ENCODE results near the gene TRIM39. TPM values are rescaled to one million over a fixed set of nuclear protein-coding genes. Genes with fewer than 3 reads are reported as not detected.

Gene TRIM39
- total and polyA plus RNA-seq, 2 of the 13 experiments (the other 11 are each of a cell fraction or from before 2014, with no cell fraction given): 7.7 to 14.6 TPM

DNA sequence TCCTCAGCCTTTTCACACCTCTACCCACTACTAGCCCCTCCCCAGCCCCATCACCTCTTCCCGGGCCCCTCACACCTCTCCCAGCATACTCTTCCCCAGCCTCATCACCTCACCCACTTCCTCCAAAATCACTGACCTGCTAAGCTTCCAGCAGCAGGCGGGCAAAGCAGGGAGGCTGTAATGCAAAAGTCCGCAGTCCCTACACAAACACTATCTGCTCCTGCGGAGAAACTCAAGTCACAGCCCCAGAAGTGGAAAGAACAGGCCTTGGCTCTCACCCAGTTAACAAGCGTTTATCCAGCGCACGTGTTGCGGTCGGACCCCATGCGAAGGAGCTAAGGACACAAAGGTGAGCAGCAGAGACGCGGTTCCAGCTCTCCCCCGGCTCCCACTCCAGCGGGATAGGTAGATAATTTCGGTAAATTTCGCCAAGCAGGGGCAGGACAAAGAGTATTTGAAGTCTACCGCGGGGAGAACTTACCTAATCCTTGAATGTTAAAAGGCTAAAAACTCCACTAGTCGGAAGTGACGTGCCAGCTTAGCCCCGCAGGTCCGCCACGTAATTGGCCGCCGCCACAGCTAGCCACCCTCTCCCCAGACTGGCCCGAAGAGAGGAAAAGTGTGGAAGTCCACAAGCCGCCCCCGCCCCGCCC is 728 bp upstream of the TRIM39 start (continued):
- peak; percentile 74 for TF ChIP-seq ATF7-NPFF (CRISPR knock-in tag; IDR thresholded peaks at IDR 0.05; ENCODE audit: low read depth)
- no peak for TF ChIP-seq HNRNPLL (IDR thresholded peaks at IDR 0.05; ENCODE audit: low read depth, low read length, poor library complexity, severe bottlenecking)
- TF ChIP-seq, protein P1, sequence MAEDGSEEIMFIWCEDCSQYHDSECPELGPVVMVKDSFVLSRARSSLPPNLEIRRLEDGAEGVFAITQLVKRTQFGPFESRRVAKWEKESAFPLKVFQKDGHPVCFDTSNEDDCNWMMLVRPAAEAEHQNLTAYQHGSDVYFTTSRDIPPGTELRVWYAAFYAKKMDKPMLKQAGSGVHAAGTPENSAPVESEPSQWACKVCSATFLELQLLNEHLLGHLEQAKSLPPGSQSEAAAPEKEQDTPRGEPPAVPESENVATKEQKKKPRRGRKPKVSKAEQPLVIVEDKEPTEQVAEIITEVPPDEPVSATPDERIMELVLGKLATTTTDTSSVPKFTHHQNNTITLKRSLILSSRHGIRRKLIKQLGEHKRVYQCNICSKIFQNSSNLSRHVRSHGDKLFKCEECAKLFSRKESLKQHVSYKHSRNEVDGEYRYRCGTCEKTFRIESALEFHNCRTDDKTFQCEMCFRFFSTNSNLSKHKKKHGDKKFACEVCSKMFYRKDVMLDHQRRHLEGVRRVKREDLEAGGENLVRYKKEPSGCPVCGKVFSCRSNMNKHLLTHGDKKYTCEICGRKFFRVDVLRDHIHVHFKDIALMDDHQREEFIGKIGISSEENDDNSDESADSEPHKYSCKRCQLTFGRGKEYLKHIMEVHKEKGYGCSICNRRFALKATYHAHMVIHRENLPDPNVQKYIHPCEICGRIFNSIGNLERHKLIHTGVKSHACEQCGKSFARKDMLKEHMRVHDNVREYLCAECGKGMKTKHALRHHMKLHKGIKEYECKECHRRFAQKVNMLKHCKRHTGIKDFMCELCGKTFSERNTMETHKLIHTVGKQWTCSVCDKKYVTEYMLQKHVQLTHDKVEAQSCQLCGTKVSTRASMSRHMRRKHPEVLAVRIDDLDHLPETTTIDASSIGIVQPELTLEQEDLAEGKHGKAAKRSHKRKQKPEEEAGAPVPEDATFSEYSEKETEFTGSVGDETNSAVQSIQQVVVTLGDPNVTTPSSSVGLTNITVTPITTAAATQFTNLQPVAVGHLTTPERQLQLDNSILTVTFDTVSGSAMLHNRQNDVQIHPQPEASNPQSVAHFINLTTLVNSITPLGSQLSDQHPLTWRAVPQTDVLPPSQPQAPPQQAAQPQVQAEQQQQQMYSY (CRISPR knock-in tag; IDR thresholded peaks at IDR 0.05): no peak
- TF ChIP-seq, protein P2, sequence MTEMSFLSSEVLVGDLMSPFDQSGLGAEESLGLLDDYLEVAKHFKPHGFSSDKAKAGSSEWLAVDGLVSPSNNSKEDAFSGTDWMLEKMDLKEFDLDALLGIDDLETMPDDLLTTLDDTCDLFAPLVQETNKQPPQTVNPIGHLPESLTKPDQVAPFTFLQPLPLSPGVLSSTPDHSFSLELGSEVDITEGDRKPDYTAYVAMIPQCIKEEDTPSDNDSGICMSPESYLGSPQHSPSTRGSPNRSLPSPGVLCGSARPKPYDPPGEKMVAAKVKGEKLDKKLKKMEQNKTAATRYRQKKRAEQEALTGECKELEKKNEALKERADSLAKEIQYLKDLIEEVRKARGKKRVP (CRISPR knock-in tag; IDR thresholded peaks at IDR 0.05): 0 out of 4 replicates have a peak, but pooled peaks of 1 of the 2 experiments have one; percentile 18
- TF ChIP-seq NCOA1 (CRISPR knock-in tag; IDR thresholded peaks at IDR 0.05): 0 out of 2 replicates have a peak, but pooled peaks have one; percentile 64
- TF ChIP-seq, protein P3, sequence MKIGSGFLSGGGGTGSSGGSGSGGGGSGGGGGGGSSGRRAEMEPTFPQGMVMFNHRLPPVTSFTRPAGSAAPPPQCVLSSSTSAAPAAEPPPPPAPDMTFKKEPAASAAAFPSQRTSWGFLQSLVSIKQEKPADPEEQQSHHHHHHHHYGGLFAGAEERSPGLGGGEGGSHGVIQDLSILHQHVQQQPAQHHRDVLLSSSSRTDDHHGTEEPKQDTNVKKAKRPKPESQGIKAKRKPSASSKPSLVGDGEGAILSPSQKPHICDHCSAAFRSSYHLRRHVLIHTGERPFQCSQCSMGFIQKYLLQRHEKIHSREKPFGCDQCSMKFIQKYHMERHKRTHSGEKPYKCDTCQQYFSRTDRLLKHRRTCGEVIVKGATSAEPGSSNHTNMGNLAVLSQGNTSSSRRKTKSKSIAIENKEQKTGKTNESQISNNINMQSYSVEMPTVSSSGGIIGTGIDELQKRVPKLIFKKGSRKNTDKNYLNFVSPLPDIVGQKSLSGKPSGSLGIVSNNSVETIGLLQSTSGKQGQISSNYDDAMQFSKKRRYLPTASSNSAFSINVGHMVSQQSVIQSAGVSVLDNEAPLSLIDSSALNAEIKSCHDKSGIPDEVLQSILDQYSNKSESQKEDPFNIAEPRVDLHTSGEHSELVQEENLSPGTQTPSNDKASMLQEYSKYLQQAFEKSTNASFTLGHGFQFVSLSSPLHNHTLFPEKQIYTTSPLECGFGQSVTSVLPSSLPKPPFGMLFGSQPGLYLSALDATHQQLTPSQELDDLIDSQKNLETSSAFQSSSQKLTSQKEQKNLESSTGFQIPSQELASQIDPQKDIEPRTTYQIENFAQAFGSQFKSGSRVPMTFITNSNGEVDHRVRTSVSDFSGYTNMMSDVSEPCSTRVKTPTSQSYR (CRISPR knock-in tag; IDR thresholded peaks at IDR 0.05; ENCODE audit: borderline replicate concordance): no peak
- no peak for TF ChIP-seq ZNF75D (CRISPR knock-in tag; IDR thresholded peaks at IDR 0.05; ENCODE audit: borderline replicate concordance)
- 0 out of 2 replicates have a peak, but pooled peaks have one; percentile 19 for TF ChIP-seq ARNTL (CRISPR knock-in tag; IDR thresholded peaks at IDR 0.05)
- TF ChIP-seq ZNF737 (CRISPR knock-in tag; IDR thresholded peaks at IDR 0.05; ENCODE audit: borderline replicate concordance): no peak
- TF ChIP-seq, protein P4, sequence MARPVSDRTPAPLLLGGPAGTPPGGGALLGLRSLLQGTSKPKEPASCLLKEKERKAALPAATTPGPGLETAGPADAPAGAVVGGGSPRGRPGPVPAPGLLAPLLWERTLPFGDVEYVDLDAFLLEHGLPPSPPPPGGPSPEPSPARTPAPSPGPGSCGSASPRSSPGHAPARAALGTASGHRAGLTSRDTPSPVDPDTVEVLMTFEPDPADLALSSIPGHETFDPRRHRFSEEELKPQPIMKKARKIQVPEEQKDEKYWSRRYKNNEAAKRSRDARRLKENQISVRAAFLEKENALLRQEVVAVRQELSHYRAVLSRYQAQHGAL (CRISPR knock-in tag; IDR thresholded peaks at IDR 0.05; ENCODE audit: not compliant biosample characterization): no peak
- TF ChIP-seq NFRKB (IDR thresholded peaks at IDR 0.05): no peak
- TF ChIP-seq ZNF549 (CRISPR knock-in tag; IDR thresholded peaks at IDR 0.05): no peak
- TF ChIP-seq, protein P5, sequence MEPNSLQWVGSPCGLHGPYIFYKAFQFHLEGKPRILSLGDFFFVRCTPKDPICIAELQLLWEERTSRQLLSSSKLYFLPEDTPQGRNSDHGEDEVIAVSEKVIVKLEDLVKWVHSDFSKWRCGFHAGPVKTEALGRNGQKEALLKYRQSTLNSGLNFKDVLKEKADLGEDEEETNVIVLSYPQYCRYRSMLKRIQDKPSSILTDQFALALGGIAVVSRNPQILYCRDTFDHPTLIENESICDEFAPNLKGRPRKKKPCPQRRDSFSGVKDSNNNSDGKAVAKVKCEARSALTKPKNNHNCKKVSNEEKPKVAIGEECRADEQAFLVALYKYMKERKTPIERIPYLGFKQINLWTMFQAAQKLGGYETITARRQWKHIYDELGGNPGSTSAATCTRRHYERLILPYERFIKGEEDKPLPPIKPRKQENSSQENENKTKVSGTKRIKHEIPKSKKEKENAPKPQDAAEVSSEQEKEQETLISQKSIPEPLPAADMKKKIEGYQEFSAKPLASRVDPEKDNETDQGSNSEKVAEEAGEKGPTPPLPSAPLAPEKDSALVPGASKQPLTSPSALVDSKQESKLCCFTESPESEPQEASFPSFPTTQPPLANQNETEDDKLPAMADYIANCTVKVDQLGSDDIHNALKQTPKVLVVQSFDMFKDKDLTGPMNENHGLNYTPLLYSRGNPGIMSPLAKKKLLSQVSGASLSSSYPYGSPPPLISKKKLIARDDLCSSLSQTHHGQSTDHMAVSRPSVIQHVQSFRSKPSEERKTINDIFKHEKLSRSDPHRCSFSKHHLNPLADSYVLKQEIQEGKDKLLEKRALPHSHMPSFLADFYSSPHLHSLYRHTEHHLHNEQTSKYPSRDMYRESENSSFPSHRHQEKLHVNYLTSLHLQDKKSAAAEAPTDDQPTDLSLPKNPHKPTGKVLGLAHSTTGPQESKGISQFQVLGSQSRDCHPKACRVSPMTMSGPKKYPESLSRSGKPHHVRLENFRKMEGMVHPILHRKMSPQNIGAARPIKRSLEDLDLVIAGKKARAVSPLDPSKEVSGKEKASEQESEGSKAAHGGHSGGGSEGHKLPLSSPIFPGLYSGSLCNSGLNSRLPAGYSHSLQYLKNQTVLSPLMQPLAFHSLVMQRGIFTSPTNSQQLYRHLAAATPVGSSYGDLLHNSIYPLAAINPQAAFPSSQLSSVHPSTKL (CRISPR knock-in tag; IDR thresholded peaks at IDR 0.05): no peak
- no peak for TF ChIP-seq ZNF7 (CRISPR knock-in tag; IDR thresholded peaks at IDR 0.05)
- TF ChIP-seq ZNF776 (CRISPR knock-in tag; IDR thresholded peaks at IDR 0.05): no peak
